Endothelial cell of umbilical vein (primary cell): ENCODE measurements around the gene TSTD1. TPM values are rescaled to one million over a fixed set of nuclear protein-coding genes. Genes with fewer than 3 reads are reported as not detected.
"Not testable (repeated sequence)": the region's sequence is repeated elsewhere in the genome, so short reads cannot be mapped to it uniquely, and the experiment has no call there.

Source experiments
- BruUV-seq: library from RNA; stranded (reverse); fragments of 400-500 nt; replicated peaks from 2 replicates; lab custom pipeline; 2021; lab: Mats Ljungman, UMichigan
- CTCF ChIA-PET: fragments of 300-600, 350-600 bp; sonication (Branson Sonifier 250); formaldehyde crosslinking; loops from one replicate; lab custom pipeline; 2021; ENCODE audit warnings: antibody characterized with exemption, inconsistent platforms; lab: Charles Lee
- POLR2A ChIA-PET: fragments of 300-600, 350-600 bp; sonication (Branson Sonifier 250); formaldehyde crosslinking; loops from one replicate; lab custom pipeline; 2021; ENCODE audit warnings: antibody characterized with exemption, inconsistent platforms; lab: Charles Lee
- DNase-seq: peaks from one replicate; pipeline ENCODE4 v3.0.0-alpha.2; 2011; ENCODE audit warnings: low read depth, low spot score
- FAIRE-seq: peaks from 2 replicates; lab custom pipeline; 2011; peaks lifted over from hg19 to GRCh38; lab: Jason Lieb, UNC
- H2AFZ ChIP-seq: 2 replicates; pipeline ENCODE4 v1.6.0; 2012; ENCODE audit warnings: low read depth, low read length, control low read depth, inconsistent platforms
- H3K27ac ChIP-seq: 2 replicates; pipeline ENCODE4 v1.5.1; 2011; ENCODE audit warnings: low read depth, mild to moderate bottlenecking, control low read depth, low read length, moderate library complexity; ENCODE audit not compliant: insufficient read depth
- H3K27me3 ChIP-seq, 2 experiments: 2 replicates each; pipeline versions ENCODE4 v1.6.0 to v1.6.1; 2011; ENCODE audit warnings: low read length in 2 of 2, mixed read lengths in 1 of 2; ENCODE audit not compliant: control insufficient read depth in 2 of 2, insufficient read depth in 2 of 2
- H3K36me3 ChIP-seq, 2 experiments: 2 replicates in 1 of 2; 3 replicates in 1 of 2; pipeline ENCODE4 v1.5.1; 2011; ENCODE audit warnings: low read length in 2 of 2, mild to moderate bottlenecking in 1 of 2, moderate library complexity in 1 of 2; ENCODE audit not compliant: control insufficient read depth in 2 of 2, insufficient read depth in 2 of 2; ENCODE audit errors: extremely low read depth in 1 of 2
- H3K4me1 ChIP-seq: 3 replicates; pipeline ENCODE4 v1.5.1; 2011; ENCODE audit warnings: mild to moderate bottlenecking, low read length; ENCODE audit not compliant: control insufficient read depth, insufficient read depth; ENCODE audit errors: extremely low read depth
- H3K4me2 ChIP-seq: 2 replicates; pipeline ENCODE4 v1.6.1; 2011; ENCODE audit warnings: low read length, control low read depth, mixed read lengths; ENCODE audit not compliant: insufficient read depth
- H3K4me3 ChIP-seq, 3 experiments: fragments of 200-600 bp in 1 of 3; sonication (generic), shearing (Covaris generic) in 1 of 3; replicated peaks in 1 of 3; 2 replicates each; pipeline ENCODE4 v1.5.1; 2011 to 2016; ENCODE audit warnings: control low read depth in 3 of 3, low read length in 3 of 3, mild to moderate bottlenecking in 2 of 3, inconsistent platforms in 1 of 3, low read depth in 1 of 3, moderate library complexity in 1 of 3; ENCODE audit not compliant: insufficient read depth in 1 of 3
- H3K79me2 ChIP-seq: 2 replicates; pipeline ENCODE4 v1.6.0; 2012; ENCODE audit warnings: low read length, inconsistent platforms; ENCODE audit not compliant: control insufficient read depth, insufficient read depth
- H3K9ac ChIP-seq: replicated peaks from 2 replicates; pipeline ENCODE3; 2011; ENCODE audit warnings: low read length, control low read depth; ENCODE audit not compliant: insufficient read depth; ENCODE audit errors: extremely low read depth
- H3K9me1 ChIP-seq: replicated peaks from 3 replicates; pipeline ENCODE4 v1.6.0; 2011; ENCODE audit warnings: mild to moderate bottlenecking, low read length; ENCODE audit not compliant: control insufficient read depth, insufficient read depth; ENCODE audit errors: extremely low read depth
- H3K9me3 ChIP-seq: replicated peaks from 2 replicates; pipeline ENCODE4 v1.5.1; 2012; ENCODE audit warnings: low read length, inconsistent platforms; ENCODE audit not compliant: control insufficient read depth, insufficient read depth
- H4K20me1 ChIP-seq: replicated peaks from 2 replicates; pipeline ENCODE3; 2011; ENCODE audit warnings: mild to moderate bottlenecking, low read length; ENCODE audit not compliant: control insufficient read depth, insufficient read depth; ENCODE audit errors: extremely low read depth
- dilution Hi-C: fragments of 300-500 bp; cut with MboI; formaldehyde crosslinking; loops from one replicate; pipeline ENCODE4 v1.15.0; 2019; ENCODE audit warnings: low sequenced_read_pairs; ENCODE audit not compliant: extremely low pct_ligation_motif_present
- intact Hi-C: fragments of 100-400 bp; cut with micrococcal nuclease; formaldehyde crosslinking; loops from one replicate; pipeline ENCODE4 v1.10.0; 2022
- polyA plus RNA-seq, 4 experiments: library from polyadenylated mRNA; depleted of rRNA in 3 of 4; stranded (reverse) in 3 of 4; unstranded in 1 of 4; fragments of >200 nt; gene quantifications; 2 replicates each; pipeline versions ENCODE4 v1.2.1 to v1.2.3, GENCODE V29; 2011 to 2012; ENCODE audit warnings: missing spikeins in 1 of 4
- small RNA-seq: library from RNA; depleted of rRNA; stranded (forward); fragments of <200 nt; gene quantifications from one replicate; pipeline ENCODE3, GENCODE V24; 2012; ENCODE audit warnings: low replicate concordance, low read depth; ENCODE audit not compliant: insufficient read depth, insufficient read length
- total RNA-seq: library from RNA; stranded (reverse); gene quantifications from 2 replicates; pipeline ENCODE4 v1.2.3, GENCODE V29; 2021

TSTD1 gene
- total and polyA plus RNA-seq, 2 donors (not counting 3 experiments of a cell fraction or from before 2014, with no cell fraction given) = 8.9 to 39.1 TPM

DNA sequence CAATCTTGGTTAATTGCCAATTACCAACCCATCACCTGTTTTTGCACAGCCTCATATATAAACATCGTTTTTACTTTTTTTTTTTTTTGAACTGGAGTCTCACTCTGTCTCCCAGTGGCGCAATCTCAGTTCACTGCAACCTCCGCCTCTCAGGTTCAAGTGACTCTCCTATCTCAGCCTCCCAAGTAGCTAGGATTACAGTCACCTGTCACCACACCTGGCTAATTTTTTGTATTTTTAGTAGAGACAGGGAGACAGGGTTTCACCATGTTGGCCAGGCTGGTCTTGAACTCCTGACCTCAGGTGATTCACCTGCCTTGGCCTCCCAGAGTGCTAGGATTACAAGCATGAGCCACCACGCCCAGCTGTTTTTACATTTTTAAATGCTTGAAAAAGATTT lies 46.7 kb downstream of the TSTD1 start:
- H3K27ac ChIP-seq, H2AFZ ChIP-seq, BruUV-seq, H3K4me3 ChIP-seq, intact Hi-C loops, H3K4me2 ChIP-seq, POLR2A ChIA-PET, DNase-seq, H3K9ac ChIP-seq, H3K9me3 ChIP-seq, H4K20me1 ChIP-seq, H3K79me2 ChIP-seq, H3K9me1 ChIP-seq, dilution Hi-C loops, H3K27me3 ChIP-seq, H3K36me3 ChIP-seq: not testable (repeated sequence)
- CTCF ChIA-PET = interaction anchor here (1.0 to 3.0 kb wide), 3 partner anchors 40 to 157 kb away, joined by 3 to 11 read pairs (median 8); partner anchors contain the start of gene KLHDC9
- peaks cover 23% of the 10 kb centered on the region for H3K4me1 ChIP-seq
- FAIRE-seq = peak; percentile 64

Small RNA genes within 50 kb of the gene (small RNA-seq; reads per million reads assigned to genes)
- not detected for gene AL591806.2

Other genes with a start within 250 kb of the TSTD1 start
- gene LY9, start 242.8 kb downstream of the TSTD1 start, total RNA-seq = not detected in 2 replicates
- gene LY9, start 242.8 kb downstream of the TSTD1 start, polyA plus RNA-seq = not detected in 2 replicates
- gene CD244, start 176.1 kb downstream of the TSTD1 start, total RNA-seq = not detected in 2 replicates
- not detected in 2 replicates for gene CD244, start 176.1 kb downstream of the TSTD1 start, polyA plus RNA-seq
- not detected in 2 replicates for gene ITLN1, start 153.8 kb downstream of the TSTD1 start, total RNA-seq
- 0.12 and 0.24 TPM in 2 replicates for gene ITLN1, start 153.8 kb downstream of the TSTD1 start, polyA plus RNA-seq
- gene ITLN2, start 84.2 kb downstream of the TSTD1 start, total RNA-seq = not detected in 2 replicates
- 0.32 and 0.46 TPM in 2 replicates for gene ITLN2, start 84.2 kb downstream of the TSTD1 start, polyA plus RNA-seq
- 86.3 and 97.0 TPM in 2 replicates for gene F11R, start 17.8 kb downstream of the TSTD1 start, total RNA-seq
- 124 and 137 TPM in 2 replicates for gene F11R, start 17.8 kb downstream of the TSTD1 start, polyA plus RNA-seq
- gene USF1, start 7.0 kb upstream of the TSTD1 start, total RNA-seq = 56.7 and 57.9 TPM in 2 replicates
- 53.4 and 66.0 TPM in 2 replicates for gene USF1, start 7.0 kb upstream of the TSTD1 start, polyA plus RNA-seq
- gene ARHGAP30, start 30.9 kb upstream of the TSTD1 start, total RNA-seq = not detected in 2 replicates
- gene ARHGAP30, start 30.9 kb upstream of the TSTD1 start, polyA plus RNA-seq = not detected in 2 replicates
- gene NECTIN4, start 50.6 kb upstream of the TSTD1 start, total RNA-seq = 0.37 and 0.58 TPM in 2 replicates
- 0.15 and 0.29 TPM in 2 replicates for gene NECTIN4, start 50.6 kb upstream of the TSTD1 start, polyA plus RNA-seq
- gene KLHDC9, start 59.4 kb upstream of the TSTD1 start, total RNA-seq = 1.1 and 1.4 TPM in 2 replicates
- gene KLHDC9, start 59.4 kb upstream of the TSTD1 start, polyA plus RNA-seq = 2.6 and 3.2 TPM in 2 replicates
- 99.5 and 104 TPM in 2 replicates for gene PFDN2, start 79.1 kb upstream of the TSTD1 start, total RNA-seq
- gene PFDN2, start 79.1 kb upstream of the TSTD1 start, polyA plus RNA-seq = 86.8 and 157 TPM in 2 replicates
- 20.3 and 20.9 TPM in 2 replicates for gene NIT1, start 79.1 kb upstream of the TSTD1 start, total RNA-seq
- gene NIT1, start 79.1 kb upstream of the TSTD1 start, polyA plus RNA-seq = 26.5 and 28.2 TPM in 2 replicates
- 50.2 and 54.9 TPM in 2 replicates for gene DEDD, start 93.7 kb upstream of the TSTD1 start, total RNA-seq
- 78.3 and 81.8 TPM in 2 replicates for gene DEDD, start 93.7 kb upstream of the TSTD1 start, polyA plus RNA-seq
- 102 and 110 TPM in 2 replicates for gene UFC1, start 115.0 kb upstream of the TSTD1 start, total RNA-seq
- gene UFC1, start 115.0 kb upstream of the TSTD1 start, polyA plus RNA-seq = 115 and 149 TPM in 2 replicates
- 18.7 and 19.7 TPM in 2 replicates for gene USP21, start 120.5 kb upstream of the TSTD1 start, total RNA-seq
- gene USP21, start 120.5 kb upstream of the TSTD1 start, polyA plus RNA-seq = 29.2 and 34.9 TPM in 2 replicates
- gene PPOX, start 127.5 kb upstream of the TSTD1 start, total RNA-seq = 28.5 and 28.9 TPM in 2 replicates
- 26.4 and 31.3 TPM in 2 replicates for gene PPOX, start 127.5 kb upstream of the TSTD1 start, polyA plus RNA-seq
- gene B4GALT3, start 138.5 kb upstream of the TSTD1 start, total RNA-seq = 39.5 and 39.8 TPM in 2 replicates
- 55.5 and 60.4 TPM in 2 replicates for gene B4GALT3, start 138.5 kb upstream of the TSTD1 start, polyA plus RNA-seq
- 8.9 and 13.6 TPM in 2 replicates for gene ADAMTS4, start 160.1 kb upstream of the TSTD1 start, total RNA-seq
- gene ADAMTS4, start 160.1 kb upstream of the TSTD1 start, polyA plus RNA-seq = 2.5 and 2.6 TPM in 2 replicates
- 95.1 and 99.7 TPM in 2 replicates for gene NDUFS2, start 163.4 kb upstream of the TSTD1 start, total RNA-seq
- 101 and 130 TPM in 2 replicates for gene NDUFS2, start 163.4 kb upstream of the TSTD1 start, polyA plus RNA-seq
- gene FCER1G, start 176.3 kb upstream of the TSTD1 start, total RNA-seq = 1.6 and 2.2 TPM in 2 replicates
- 1.1 and 1.3 TPM in 2 replicates for gene FCER1G, start 176.3 kb upstream of the TSTD1 start, polyA plus RNA-seq
- gene APOA2, start 184.7 kb upstream of the TSTD1 start, total RNA-seq = not detected in 2 replicates
- not detected in 2 replicates for gene APOA2, start 184.7 kb upstream of the TSTD1 start, polyA plus RNA-seq
- gene TOMM40L, start 187.1 kb upstream of the TSTD1 start, total RNA-seq = 18.7 TPM in 2 replicates
- gene TOMM40L, start 187.1 kb upstream of the TSTD1 start, polyA plus RNA-seq = 18.6 and 19.6 TPM in 2 replicates
- not detected in 2 replicates for gene NR1I3, start 199.2 kb upstream of the TSTD1 start, total RNA-seq
- not detected in 2 replicates for gene NR1I3, start 199.2 kb upstream of the TSTD1 start, polyA plus RNA-seq
- not detected in 2 replicates for gene PCP4L1, start 219.8 kb upstream of the TSTD1 start, total RNA-seq
- not detected in 2 replicates for gene PCP4L1, start 219.8 kb upstream of the TSTD1 start, polyA plus RNA-seq